ENCODE measurements around the gene L3HYPDH. TPM values are rescaled to one million over a fixed set of nuclear protein-coding genes. Genes with fewer than 3 reads are reported as not detected.
"Not testable (repeated sequence)": the region's sequence is repeated elsewhere in the genome, so short reads cannot be mapped to it uniquely, and the experiment has no call there.

The L3HYPDH gene
- total RNA-seq, 1 donor from 2014 or later: 20.1 TPM

DNA sequence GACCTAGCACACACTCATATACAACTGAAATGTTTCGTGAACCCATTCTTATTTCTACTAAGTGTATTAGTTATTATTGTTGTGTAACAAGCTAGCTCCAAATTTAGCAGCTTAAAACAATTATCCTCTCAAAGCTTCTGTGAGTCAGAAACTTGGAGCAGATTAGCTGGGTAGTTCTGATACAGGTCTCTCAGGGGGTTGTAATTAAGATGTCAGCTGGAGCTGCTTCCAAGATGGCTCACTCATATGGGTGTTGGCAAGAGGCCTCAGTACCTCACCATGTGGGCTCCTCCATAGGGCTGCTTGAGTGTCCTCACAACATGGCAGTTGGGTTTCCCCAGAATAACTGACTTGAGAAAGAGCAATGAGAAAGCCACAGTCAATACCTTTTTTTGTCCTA lies 28.8 kb downstream of the L3HYPDH start:
- Mint-ChIP-seq H3K36me3 (ENCODE audit: insufficient read depth) (peaks cover 17% of the 10 kb centered on the region), H3K27me3 (no peaks in the 10 kb centered on the region), H3K27ac (no peak overlapping the region), H3K4me1 (ENCODE audit: low read depth) (no peaks in the 10 kb centered on the region), H3K4me3 (ENCODE audit: low read depth) (no peak overlapping the region), H3K9me3 (ENCODE audit: low read depth) (peaks cover 5% of the 10 kb centered on the region)
- DNase-seq (ENCODE audit: low spot score, unreplicated experiment): no peak
- TF ChIP-seq, protein P1, sequence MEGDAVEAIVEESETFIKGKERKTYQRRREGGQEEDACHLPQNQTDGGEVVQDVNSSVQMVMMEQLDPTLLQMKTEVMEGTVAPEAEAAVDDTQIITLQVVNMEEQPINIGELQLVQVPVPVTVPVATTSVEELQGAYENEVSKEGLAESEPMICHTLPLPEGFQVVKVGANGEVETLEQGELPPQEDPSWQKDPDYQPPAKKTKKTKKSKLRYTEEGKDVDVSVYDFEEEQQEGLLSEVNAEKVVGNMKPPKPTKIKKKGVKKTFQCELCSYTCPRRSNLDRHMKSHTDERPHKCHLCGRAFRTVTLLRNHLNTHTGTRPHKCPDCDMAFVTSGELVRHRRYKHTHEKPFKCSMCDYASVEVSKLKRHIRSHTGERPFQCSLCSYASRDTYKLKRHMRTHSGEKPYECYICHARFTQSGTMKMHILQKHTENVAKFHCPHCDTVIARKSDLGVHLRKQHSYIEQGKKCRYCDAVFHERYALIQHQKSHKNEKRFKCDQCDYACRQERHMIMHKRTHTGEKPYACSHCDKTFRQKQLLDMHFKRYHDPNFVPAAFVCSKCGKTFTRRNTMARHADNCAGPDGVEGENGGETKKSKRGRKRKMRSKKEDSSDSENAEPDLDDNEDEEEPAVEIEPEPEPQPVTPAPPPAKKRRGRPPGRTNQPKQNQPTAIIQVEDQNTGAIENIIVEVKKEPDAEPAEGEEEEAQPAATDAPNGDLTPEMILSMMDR (IDR thresholded peaks at IDR 0.05; ENCODE audit: unreplicated experiment): no peak

DNA sequence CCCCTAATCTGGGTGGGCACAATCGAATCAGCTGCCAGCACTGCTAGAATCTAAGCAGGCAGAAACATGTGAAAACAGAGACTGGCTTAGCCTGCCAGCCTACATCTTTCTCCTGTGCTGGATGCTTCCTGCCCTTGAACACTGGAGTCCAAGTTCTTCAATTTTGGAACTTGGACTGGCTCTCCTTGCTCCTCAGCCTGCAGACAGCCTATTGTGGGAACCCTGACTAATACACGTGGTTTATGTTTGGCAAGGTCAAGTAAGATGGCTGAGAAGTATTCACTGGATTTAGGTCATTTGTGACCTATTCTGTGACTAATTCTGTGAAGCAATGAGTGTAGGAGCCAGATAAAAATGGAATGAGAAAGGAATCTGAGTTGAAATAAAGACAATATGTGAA lies 30.1 kb downstream of the L3HYPDH start:
- no peak for DNase-seq (ENCODE audit: low spot score, unreplicated experiment)
- Mint-ChIP-seq H3K4me1 (ENCODE audit: low read depth) (no peaks in the 10 kb centered on the region), H3K9me3 (ENCODE audit: low read depth) (peaks cover 5% of the 10 kb centered on the region), H3K27me3 (no peaks in the 10 kb centered on the region), H3K27ac (no peak overlapping the region), H3K36me3 (ENCODE audit: insufficient read depth) (peaks cover 15% of the 10 kb centered on the region), H3K4me3 (ENCODE audit: low read depth) (no peak overlapping the region)
- TF ChIP-seq, protein P1 (IDR thresholded peaks at IDR 0.05; ENCODE audit: unreplicated experiment): no peak

DNA sequence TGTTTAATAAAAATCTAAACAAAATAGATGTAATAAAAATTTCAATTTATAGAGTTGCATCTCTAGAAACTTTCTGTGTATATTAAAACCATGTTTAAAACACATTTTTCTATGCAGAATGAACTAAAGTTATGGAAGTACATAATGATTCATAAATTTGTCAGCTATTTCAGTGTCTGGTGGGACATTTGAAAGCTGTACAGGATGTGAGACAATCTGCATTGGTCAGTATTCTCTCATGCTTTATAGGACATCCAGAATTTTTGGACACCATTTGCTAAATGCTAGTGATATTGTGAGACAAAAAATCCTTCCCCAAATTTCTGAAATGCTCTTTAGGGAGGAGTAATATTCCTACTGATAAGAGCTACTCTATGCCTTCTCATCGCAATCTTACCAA lies 32.4 kb downstream of the L3HYPDH start:
- H3K9me3 Mint-ChIP-seq (ENCODE audit: low read depth): no peaks in the 10 kb centered on the region
- H3K27me3 Mint-ChIP-seq: peaks cover 10% of the 10 kb centered on the region
- H3K4me3 Mint-ChIP-seq (ENCODE audit: low read depth): no peak overlapping the region
- no peak for DNase-seq (ENCODE audit: low spot score, unreplicated experiment)
- TF ChIP-seq, protein P1 (IDR thresholded peaks at IDR 0.05; ENCODE audit: unreplicated experiment): no peak
- no peaks in the 10 kb centered on the region for H3K4me1 Mint-ChIP-seq (ENCODE audit: low read depth)
- H3K27ac Mint-ChIP-seq: no peak overlapping the region
- H3K36me3 Mint-ChIP-seq (ENCODE audit: insufficient read depth): peaks cover 6% of the 10 kb centered on the region

DNA sequence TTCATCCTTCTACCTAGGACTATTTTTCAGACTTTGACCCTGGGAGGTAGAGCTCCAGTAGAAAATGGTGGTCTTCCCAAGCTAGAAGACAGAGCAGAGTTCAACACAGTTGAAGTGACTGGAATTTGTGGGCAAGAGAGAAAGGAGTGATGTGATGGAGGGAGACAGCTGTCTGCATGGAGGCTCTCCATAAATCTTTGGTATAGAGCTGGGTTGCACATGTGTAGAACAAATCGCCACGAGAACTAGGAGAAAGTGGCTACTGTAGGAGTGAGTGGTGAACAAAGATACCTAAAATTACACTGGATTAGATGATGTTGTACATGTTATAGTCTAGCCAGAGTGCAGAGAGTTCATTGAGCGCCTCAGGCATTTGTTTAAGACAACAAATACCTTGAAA lies 33.5 kb downstream of the L3HYPDH start:
- Mint-ChIP-seq H3K36me3 (ENCODE audit: insufficient read depth) (peaks cover under 1% of the 10 kb centered on the region), H3K27ac (no peak overlapping the region), H3K9me3 (ENCODE audit: low read depth) (no peaks in the 10 kb centered on the region)

DNA sequence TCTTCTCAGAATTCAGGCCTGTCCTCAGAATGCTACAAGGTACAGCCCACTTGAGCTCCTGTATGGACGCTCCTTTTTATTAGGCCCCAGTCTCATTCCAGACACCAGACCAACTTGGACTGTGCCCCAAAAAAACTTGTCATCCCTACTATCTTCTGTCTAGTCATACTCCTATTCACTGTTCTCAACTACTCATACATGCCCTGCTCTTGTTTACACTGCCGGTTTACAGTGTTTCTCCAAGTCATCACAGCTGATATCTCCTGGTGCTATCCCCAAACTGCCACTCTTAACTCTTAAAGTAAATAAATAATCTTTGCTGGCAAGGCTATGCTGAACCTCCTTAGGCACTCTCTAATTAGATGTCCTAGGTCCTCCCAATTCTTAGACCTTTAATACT lies 35.5 kb downstream of the L3HYPDH start:
- H3K4me3 Mint-ChIP-seq (ENCODE audit: low read depth); H3K4me1 Mint-ChIP-seq (ENCODE audit: low read depth); DNase-seq (ENCODE audit: low spot score, unreplicated experiment); H3K36me3 Mint-ChIP-seq (ENCODE audit: insufficient read depth); H3K27ac Mint-ChIP-seq; H3K9me3 Mint-ChIP-seq (ENCODE audit: low read depth): not testable (repeated sequence)
- H3K27me3 Mint-ChIP-seq: peaks cover 26% of the 10 kb centered on the region

More for the DNA sequence above, 33.5 kb downstream of the L3HYPDH start:
- DNase-seq (ENCODE audit: low spot score, unreplicated experiment): no peak
- TF ChIP-seq, protein P1 (IDR thresholded peaks at IDR 0.05; ENCODE audit: unreplicated experiment): no peak
- H3K4me3 Mint-ChIP-seq (ENCODE audit: low read depth): no peak overlapping the region
- H3K4me1 Mint-ChIP-seq (ENCODE audit: low read depth): peaks cover under 1% of the 10 kb centered on the region
- peaks cover 19% of the 10 kb centered on the region for H3K27me3 Mint-ChIP-seq

DNA sequence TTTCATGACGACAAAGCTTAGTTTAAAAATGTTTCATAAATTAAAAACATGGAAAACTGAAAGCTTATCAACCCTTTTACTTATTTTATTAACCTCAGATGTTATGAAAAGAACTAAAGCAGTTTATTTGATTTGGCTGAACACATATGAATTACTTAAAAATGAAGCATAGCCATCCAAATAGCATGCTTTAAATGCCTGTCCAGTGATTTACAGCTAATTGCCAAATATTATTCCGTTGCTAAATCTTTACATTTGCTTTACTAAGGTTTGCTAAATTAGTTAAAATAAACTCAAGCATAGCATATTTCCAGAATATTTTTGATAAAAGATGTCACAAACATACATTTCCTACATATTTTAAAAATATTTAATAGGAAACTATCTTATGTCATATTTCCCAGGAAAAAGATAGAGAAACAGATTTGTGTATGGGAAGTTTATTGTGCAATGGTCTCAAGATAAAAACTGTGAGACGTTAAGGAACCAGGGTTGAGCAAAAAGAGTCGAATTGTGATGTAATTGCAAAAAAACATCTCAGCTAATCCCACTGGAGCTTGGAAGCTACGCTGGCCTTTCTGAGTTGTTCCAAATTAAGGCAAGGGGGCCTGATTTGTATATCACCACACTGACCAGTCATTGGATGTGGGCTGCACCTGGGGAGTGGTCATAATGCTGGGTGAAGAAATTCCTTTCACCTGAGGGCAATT lies 44.8 kb downstream of the L3HYPDH start:
- no peaks in the 10 kb centered on the region for H3K27me3 Mint-ChIP-seq
- DNase-seq (ENCODE audit: low spot score, unreplicated experiment): no peak
- no peaks in the 10 kb centered on the region for H3K36me3 Mint-ChIP-seq (ENCODE audit: insufficient read depth)
- H3K4me1 Mint-ChIP-seq (ENCODE audit: low read depth): peaks cover 7% of the 10 kb centered on the region
- no peak overlapping the region for H3K27ac Mint-ChIP-seq
- peaks cover 6% of the 10 kb centered on the region for H3K9me3 Mint-ChIP-seq (ENCODE audit: low read depth)
- no peak overlapping the region for H3K4me3 Mint-ChIP-seq (ENCODE audit: low read depth)
- TF ChIP-seq, protein P1 (IDR thresholded peaks at IDR 0.05; ENCODE audit: unreplicated experiment): no peak
